Measurements from ENCODE around the gene AKT1S1. TPM values are rescaled to one million over a fixed set of nuclear protein-coding genes. Genes with fewer than 3 reads are reported as not detected.
A peak's percentile ranks its signal among the peaks of the same experiment; 100 is the strongest.

Gene AKT1S1
- polyA plus RNA-seq, 1 experiment = 42.0 TPM

DNA sequence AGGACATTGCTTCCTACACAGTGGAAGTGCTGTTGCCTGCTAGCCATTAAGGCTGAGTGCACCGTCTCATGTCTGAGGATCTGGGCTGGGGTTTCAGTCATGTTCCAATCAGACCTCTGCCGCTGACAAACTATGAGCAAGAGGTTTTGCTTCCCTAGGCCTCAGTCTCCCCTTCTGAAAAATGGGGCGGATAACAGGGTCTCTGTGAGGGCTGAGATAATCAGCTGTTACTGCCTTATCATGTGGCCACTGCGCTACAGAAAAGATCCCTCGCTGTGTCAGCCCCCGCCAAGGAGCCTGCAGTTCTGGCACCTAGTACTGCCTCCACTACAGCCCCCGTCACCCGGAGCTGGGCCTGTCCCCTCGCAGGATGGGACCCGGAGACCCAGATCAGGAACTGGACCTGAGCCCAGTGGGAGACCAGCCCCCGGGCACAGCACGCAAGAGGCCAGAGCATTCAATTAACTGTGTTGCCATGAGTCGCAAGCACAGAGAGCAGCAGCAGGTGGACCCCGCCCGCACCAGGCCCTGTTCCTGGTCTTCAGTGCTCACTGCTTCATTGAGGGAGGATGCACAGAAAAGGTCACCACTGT, 6.8 kb downstream of the AKT1S1 start:
- H3K36me3 ChIP-seq (ENCODE audit: control insufficient read depth, insufficient read depth, low read length) = peaks cover 3% of the 10 kb centered on the region; the same call in 1 of the 2 replicates
- H3K4me3 ChIP-seq (ENCODE audit: low read depth, low read length) = peak overlapping the region; percentile 45
- POLR2A ChIA-PET = interaction anchor here (0.6 kb wide), 1 partner anchor 397 kb away, joined by 3 read pairs; no protein-coding TSS in a partner anchor
- CTCF ChIA-PET = no interaction called here
- DNase-seq (ENCODE audit: low read depth) = no peak
- no peaks in the 10 kb centered on the region for H3K27me3 ChIP-seq (ENCODE audit: control insufficient read depth, insufficient read depth, low read length)
- TF ChIP-seq, protein P1, sequence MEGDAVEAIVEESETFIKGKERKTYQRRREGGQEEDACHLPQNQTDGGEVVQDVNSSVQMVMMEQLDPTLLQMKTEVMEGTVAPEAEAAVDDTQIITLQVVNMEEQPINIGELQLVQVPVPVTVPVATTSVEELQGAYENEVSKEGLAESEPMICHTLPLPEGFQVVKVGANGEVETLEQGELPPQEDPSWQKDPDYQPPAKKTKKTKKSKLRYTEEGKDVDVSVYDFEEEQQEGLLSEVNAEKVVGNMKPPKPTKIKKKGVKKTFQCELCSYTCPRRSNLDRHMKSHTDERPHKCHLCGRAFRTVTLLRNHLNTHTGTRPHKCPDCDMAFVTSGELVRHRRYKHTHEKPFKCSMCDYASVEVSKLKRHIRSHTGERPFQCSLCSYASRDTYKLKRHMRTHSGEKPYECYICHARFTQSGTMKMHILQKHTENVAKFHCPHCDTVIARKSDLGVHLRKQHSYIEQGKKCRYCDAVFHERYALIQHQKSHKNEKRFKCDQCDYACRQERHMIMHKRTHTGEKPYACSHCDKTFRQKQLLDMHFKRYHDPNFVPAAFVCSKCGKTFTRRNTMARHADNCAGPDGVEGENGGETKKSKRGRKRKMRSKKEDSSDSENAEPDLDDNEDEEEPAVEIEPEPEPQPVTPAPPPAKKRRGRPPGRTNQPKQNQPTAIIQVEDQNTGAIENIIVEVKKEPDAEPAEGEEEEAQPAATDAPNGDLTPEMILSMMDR (IDR thresholded peaks at IDR 0.05; ENCODE audit: insufficient read depth, low read depth, low read length) = no peak

DNA sequence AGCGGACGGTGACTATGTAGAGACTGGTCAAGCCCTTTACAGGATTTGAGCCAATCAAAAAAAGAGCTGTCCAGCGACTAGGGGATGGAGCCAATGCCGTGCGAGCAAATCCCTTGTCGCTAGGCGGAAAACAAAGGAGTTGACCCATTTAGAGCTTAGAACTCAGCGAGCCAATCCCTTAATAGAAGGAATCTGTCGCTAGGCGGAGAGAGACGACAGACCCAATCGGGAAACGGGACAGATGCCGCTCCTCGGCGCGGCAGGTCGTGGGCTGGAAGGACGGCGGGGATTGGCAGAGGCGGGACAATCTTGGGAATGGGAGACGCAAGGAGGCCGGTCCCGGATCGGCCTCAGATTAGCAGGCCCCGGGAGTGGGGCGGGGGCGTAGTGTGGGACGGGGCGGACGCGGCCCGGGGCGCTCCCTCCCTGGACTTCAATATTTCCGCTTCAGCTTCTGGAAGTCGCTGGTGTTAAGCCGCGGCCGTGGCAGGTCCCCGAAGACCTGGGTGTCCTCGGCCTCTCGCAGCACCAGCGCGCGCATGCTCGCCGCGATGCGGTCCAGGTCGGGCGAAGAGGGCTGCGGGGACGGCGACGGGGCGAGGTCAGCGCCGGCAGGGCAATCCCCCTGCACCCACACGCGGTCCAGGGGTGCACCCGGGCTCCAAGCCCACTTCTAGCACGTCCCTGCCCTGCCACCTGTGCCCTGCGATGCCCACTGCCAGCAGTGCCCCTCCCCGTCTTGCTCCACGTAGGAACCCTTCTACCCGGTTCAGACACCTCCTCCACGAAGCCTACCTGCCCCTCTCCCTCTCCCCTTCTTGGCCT, 7.5 kb downstream of the AKT1S1 start:
- POLR2A ChIA-PET = interaction anchor here (0.5 to 1.0 kb wide), 4 partner anchors 19 to 194 kb away, joined by 3 to 10 read pairs (median 4); no protein-coding TSS in a partner anchor
- DNase-seq (ENCODE audit: low read depth) = peak; percentile 100
- TF ChIP-seq, protein P1 (IDR thresholded peaks at IDR 0.05; ENCODE audit: insufficient read depth, low read depth, low read length) = no peak
- CTCF ChIA-PET = no interaction called here
- Histone ChIP-seq H3K36me3 (ENCODE audit: control insufficient read depth, insufficient read depth, low read length) (peaks cover 5% of the 10 kb centered on the region), H3K27me3 (ENCODE audit: control insufficient read depth, insufficient read depth, low read length) (no peaks in the 10 kb centered on the region), H3K4me3 (ENCODE audit: low read depth, low read length) (peak overlapping the region; percentile 45)

DNA sequence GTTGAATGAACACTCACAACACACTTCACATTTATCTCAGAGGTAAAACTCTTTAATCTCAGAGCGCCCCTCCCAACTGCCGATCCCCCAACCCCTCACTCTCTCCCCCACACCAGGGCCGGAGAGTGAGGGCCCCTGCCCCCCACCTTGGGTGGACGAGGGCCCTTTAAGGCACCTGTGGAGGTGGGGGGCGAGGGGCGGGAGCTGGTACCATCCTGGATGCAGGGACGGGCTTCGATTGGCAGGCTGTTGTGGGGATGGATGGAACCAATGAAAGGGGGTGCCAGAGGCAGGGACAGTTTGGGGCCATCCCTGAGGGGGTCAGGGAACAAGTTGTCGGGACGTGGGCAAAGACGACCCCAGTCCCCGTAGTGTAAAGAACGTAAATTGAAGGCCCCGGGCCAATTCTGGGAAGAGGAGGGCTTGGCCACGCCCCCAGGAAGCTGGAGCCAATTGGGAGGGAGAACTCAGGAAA, 8.1 kb downstream of the AKT1S1 start:
- DNase-seq (ENCODE audit: low read depth) = no peak
- Histone ChIP-seq H3K36me3 (ENCODE audit: control insufficient read depth, insufficient read depth, low read length) (peaks cover 9% of the 10 kb centered on the region), H3K27me3 (ENCODE audit: control insufficient read depth, insufficient read depth, low read length) (no peaks in the 10 kb centered on the region), H3K4me3 (ENCODE audit: low read depth, low read length) (peak overlapping the region; percentile 39)
- ChIA-PET CTCF (no interaction called here), POLR2A (interaction anchor here (0.5 to 1.0 kb wide), 3 partner anchors 19 to 104 kb away, joined by 3 to 4 read pairs (median 3); no protein-coding TSS in a partner anchor)
- TF ChIP-seq, protein P1 (IDR thresholded peaks at IDR 0.05; ENCODE audit: insufficient read depth, low read depth, low read length) = no peak

DNA sequence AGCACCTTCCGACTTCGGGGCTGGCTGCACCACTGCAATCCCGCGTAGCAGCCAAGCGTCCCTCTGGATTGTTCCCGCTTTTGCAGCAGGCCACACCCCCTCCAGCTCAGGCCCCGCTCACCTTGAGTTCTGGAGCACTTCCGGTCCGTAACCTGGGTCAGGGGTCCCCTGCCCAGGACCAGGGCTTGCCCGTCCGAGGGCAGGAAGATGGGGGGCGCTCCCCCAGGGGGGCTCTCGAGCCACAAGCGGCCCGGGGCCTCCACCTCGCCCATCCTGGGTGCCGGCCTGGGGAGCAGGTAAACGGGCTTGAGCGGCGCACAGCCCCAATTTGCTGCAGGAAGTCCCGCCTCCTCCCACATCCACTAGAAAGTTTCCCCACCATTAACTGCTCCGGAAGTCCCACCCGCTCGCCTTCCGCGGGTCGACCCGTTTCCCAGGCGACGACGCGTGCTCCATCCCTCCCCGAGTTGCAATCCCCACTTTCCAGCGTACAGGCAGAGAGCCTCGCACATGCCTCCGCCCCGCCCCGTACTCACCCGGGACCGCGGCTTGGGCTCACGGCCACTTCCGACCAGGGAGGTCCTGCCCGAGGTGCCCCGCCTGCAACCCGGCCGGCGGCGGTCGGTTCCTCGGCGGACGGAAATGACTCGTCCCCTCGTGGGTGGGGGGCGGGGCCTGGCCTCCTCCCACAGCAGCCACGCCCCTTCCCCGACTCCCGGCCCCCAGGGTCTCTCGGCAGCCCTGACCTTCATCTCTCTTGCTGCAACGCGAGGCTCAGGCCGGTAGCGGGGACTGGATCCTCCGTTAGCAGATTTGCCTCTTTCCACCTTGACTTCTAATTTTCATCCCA, 10.0 kb downstream of the AKT1S1 start, which contains the start of gene PNKP:
PNKP (minus strand) TSS at position 644 of the 850 bp plus-strand sequence; CDS start at position 272, 372 bp downstream.
- POLR2A ChIA-PET = interaction anchor here (0.5 kb wide), 1 partner anchor 63 kb away, joined by 3 read pairs; no protein-coding TSS in a partner anchor
- H3K27me3 ChIP-seq (ENCODE audit: control insufficient read depth, insufficient read depth, low read length) = no peaks in the 10 kb centered on the region
- CTCF ChIA-PET = interaction anchor here (0.6 to 1.0 kb wide), 3 partner anchors 10 to 149 kb away, joined by 3 to 4 read pairs (median 3); partner anchors contain the start of genes AKT1S1 and TBC1D17
- TF ChIP-seq, protein P1 (IDR thresholded peaks at IDR 0.05; ENCODE audit: insufficient read depth, low read depth, low read length) = no peak
- H3K4me3 ChIP-seq (ENCODE audit: low read depth, low read length) = peak within 1 kb of the TSS; percentile 90
- peaks cover 18% of the 10 kb centered on the region for H3K36me3 ChIP-seq (ENCODE audit: control insufficient read depth, insufficient read depth, low read length)
- DNase-seq (ENCODE audit: low read depth) = peak; percentile 60
